ENCODE results near the gene SLC35C1.

Gene SLC35C1

GRCh38 chr11:45859661-45860140 lies 54.8 kb downstream of the SLC35C1 start:
- TF ChIP-seq CTCF (IDR thresholded peaks at IDR 0.05), result no peak
- Histone ChIP-seq H3K27ac (peak overlapping the region; percentile 84 to 88), H3K9me3 (no peaks in the 10 kb centered on the region), H3K27me3 (no peaks in the 10 kb centered on the region), H3K4me1 (peaks cover 11 to 59% (median 54%) of the 10 kb centered on the region in 4 donors), H3K4me3 (no peak overlapping the region), H3K36me3 (peaks cover 41 to 60% (median 51%) of the 10 kb centered on the region in 3 donors)
- intact Hi-C loops (cut with DNase I; ENCODE audit: low total_unique reads), result loop anchor here (5.0 kb wide), 1 partner anchor 58 kb away; the partner anchor contains the start of gene PEX16
- DNase-seq, result peak; percentile 92 to 98

- TF ChIP-seq CTCF (IDR thresholded peaks at IDR 0.05), result no peak
- Histone ChIP-seq H3K4me3 (no peak overlapping the region), H3K4me1 (peaks cover 11 to 53% (median 48%) of the 10 kb centered on the region in 4 donors), H3K9me3 (no peaks in the 10 kb centered on the region), H3K27ac (peak overlapping the region; percentile 84 to 88), H3K27me3 (no peaks in the 10 kb centered on the region), H3K36me3 (peaks cover 48 to 66% (median 58%) of the 10 kb centered on the region in 3 donors)
- DNase-seq, result no peak
- intact Hi-C loops (cut with DNase I; ENCODE audit: low total_unique reads), result no loop called here
Measured at GRCh38 chr11:45860348-45860747, 55.4 kb downstream of the SLC35C1 start.

GRCh38 chr11:45860764-45861510 lies 56.0 kb downstream of the SLC35C1 start:
- no peak for DNase-seq
- Histone ChIP-seq H3K4me3 (no peak overlapping the region), H3K9me3 (no peaks in the 10 kb centered on the region), H3K27ac (peak overlapping the region; percentile 84 to 88), H3K27me3 (no peaks in the 10 kb centered on the region), H3K36me3 (peaks cover 54 to 69% (median 64%) of the 10 kb centered on the region in 3 donors), H3K4me1 (peaks cover 11 to 47% (median 42%) of the 10 kb centered on the region in 4 donors)
- intact Hi-C loops (cut with DNase I; ENCODE audit: low total_unique reads), result no loop called here
- TF ChIP-seq CTCF (IDR thresholded peaks at IDR 0.05), result no peak

Data from tibial artery (tissue), 4 donors.